ENCODE data around the gene SLC3A2.

Gene SLC3A2

DNA sequence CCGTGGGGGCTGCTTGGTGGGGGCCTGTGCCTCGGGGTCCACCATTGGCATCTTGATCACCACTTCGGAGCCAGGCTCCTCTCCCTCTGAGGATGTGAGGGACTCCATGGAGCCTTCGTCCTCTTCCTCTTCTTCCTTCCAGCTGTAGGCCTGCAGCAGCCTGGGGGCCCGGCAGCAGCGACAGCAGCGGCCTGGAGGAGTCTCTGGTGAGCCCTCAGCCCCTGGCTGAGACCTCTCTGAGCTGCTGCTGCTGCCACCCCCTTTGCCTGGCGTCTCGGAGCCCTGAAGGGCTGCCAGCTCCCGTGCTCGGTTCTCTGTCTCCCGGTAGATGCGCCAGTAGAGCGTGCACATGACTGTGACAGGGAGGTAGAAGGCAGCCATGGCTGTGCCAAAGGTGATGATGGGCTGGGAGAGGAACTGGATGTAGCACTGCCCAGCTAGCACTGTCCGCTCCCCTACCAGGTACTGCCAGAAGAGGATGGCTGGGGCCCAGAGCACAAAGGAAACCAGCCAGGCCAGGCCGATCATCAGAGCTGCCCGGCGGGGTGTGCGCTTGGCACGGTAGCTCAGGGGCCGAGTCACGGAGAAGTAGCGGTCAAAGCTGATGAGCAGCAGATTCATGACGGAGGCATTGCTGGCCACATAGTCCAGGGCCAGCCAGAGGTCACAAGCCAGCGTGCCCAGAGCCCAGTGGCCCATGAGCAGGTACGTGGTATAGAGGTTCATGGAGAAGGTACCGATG lies 29.6 kb downstream of the SLC3A2 start:
- DNase-seq (ENCODE audit: low read depth in 2 of 2): no peak

DNA sequence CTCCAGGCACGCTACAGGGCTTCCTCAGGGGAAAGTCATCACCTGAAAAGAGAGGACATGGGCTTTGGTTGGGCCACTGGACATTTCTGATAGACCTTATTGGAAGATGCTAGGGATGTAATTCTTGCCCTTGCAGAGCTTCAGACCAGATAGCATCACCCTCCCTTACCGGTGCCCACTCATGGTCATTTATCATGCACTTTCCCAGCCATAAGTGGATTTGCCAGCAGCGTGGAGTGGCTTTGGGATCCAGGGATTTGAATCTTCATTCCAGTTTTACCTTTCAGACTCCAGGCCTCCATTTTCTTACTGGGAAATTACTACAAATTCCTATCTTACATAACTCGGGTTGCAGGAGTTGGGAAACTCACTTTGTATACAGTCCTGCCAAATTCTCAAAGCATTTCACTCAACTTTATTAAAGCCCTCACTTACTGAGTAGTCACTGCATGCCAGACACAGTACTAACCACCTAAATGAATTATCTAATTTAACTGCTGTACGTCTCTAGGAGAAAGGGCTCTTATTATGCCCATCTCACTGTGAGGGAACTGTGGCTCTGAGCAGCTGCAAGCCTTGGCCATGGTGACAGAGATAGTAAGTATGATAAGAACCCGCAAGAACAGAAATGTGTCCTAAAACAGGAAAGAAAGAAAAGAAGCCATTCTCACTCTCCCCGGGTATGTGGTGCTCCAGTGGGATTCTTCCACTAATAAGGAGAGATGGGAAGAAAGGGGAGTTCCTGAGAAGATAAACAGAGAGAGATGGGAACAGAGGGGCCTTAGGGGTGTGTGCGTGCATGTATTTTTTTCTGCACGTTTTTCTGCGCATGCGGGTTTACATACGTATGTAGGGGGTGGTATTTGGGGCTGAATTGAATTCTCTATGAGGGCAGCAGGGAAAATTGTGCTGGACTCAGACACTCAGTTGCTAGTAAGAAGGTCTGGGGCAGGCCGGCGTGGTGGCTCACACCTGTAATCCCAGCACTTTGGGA lies 30.7 kb downstream of the SLC3A2 start:
- DNase-seq (ENCODE audit: low read depth in 2 of 2): no peak

DNA sequence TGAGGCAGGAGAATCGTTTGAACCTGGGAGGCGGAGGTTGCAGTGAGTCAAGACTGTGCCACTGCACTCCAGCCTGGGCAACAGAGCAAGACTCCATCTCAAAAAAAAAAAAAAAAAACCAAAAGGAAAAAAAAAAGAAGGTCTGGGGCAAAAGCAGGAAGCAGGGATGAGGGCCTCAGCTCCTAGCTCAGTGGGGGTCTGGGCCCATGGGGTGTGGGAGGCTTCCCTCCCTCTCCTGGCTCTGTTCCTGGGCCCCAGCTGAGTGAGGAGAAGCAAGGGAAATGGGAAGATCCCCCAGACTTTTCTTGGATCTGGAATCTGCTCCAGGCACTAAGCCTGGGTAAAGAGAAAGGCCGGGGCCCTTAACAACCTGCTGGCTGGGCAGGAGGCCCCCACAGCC lies 31.6 kb downstream of the SLC3A2 start:
- DNase-seq (ENCODE audit: low read depth in 2 of 2): no peak

DNA sequence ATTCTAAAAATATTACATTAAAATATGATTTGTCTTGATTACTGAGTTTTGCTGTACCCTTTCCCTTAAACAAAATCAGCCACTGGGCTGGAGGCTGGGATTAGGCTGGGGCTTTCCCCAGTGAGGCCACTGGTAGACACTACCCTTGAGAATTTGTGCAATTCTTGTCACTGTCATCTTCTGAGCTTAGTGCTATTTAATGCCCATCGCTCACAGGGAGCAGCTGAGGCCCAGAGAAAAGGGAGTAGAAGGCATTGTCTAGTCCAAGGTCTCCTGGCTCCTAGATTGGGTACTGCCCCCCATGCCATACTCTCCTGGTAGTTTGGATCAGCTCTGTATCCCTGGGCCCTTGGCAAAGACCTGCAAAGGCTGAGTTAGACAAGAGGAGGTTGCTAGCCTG lies 33.7 kb downstream of the SLC3A2 start:
- no peak for DNase-seq (ENCODE audit: low read depth in 2 of 2)

DNA sequence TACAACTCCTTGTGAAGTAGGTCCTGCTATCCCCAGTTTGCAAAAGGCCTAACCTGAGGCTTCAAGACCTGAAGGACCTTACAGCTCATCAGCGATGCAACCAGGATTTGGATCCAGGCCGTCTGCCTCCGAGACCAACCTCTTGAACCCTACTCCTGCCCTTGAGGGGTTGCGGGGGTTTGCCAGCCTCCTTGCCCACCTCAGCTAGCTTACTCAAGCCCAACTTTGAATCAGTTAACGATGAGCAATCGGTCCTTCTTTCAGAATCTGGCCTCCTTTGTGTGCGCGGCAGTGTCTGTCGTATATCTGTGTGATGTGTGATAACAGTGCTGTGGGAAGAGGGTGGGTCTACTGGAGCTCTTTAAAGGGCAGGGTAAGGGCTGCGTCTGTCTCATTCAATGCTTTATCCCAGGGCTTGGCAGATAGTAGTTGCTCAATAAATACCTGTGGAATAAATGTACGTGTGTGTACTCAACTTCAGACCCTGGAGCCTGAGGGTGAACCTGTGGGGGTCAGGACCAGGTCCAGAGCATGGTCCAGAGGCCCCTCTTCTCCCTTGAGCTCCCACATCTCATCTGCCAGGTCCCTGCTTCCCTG lies 37.3 kb downstream of the SLC3A2 start:
- DNase-seq (ENCODE audit: low read depth in 2 of 2): no peak

DNA sequence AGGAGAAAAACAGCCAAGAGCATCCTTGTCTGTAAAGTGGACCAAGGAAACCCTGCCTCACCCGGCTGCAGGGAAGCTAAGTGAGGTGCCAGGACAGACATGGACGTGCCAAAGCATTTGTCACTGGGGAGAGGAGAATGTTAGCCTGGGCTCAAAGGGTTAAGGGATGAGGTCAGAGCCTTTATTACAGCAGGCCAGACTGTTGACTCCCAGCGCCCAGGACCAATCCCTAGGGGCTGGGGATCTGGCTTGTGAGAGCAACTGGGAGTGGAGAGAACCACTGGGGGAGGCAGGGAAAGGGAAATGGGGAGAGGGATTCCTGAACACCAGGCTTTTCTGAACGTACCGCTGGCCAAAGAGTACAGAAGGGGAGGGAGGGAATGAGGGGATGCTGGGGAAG lies 37.8 kb downstream of the SLC3A2 start:
- no peak for DNase-seq (ENCODE audit: low read depth in 2 of 2)

DNA sequence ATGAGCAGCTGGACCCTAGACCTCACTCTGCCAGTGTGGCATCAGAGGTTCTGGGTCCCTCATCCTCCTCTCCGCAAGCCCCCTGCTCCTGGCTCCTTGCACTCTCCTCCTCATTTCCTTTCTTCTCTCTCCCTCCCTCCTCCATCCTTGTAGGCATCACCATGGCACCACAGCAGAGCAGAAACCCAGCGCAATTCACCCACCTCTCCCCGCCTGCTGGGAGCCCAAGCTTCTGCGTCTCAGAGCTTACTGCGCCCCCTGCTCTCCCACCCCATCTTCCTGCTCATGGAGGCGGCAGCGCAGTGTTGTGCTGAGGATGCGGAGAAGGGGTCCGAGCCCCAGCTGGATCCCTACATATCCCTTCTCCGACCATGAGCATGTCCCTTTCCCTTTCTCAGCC lies 38.8 kb downstream of the SLC3A2 start:
- no peak for DNase-seq (ENCODE audit: low read depth in 2 of 2)

DNA sequence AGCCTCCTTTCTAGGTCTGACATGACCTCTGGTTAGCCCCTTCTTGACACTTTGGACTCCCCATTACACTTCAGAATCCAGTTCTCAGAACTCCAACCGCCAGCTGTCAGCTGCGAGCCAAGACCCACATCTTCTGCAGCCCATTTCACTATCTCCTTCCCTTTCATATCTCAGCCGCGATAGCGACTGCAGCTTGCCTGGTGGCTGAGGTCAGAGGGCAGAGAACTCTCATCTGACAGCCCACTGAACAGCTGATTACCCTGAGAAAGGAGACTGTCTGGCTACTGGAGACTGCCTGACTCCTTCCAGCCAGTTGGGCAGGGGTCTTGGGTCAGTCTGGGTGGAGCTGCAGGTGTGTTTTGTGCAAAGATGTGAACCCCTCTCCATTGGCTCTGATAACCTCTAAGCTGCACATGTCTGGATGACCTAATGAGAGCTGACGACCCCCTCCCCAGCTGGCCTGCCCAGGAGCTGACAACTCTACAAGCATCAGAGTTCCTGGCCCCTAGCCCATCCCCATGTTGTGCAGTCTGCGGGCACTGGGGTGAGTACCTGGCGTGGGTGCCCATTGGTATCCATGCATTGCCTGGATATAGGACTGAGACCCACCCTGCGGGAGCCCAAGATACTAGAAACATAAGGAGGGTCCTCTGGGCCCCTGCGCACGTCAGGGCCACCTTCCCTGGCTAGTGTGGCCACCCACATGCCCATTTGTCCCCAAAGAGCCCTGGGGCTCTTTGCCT lies 39.4 kb downstream of the SLC3A2 start:
- DNase-seq (ENCODE audit: low read depth in 2 of 2): no peak

DNA sequence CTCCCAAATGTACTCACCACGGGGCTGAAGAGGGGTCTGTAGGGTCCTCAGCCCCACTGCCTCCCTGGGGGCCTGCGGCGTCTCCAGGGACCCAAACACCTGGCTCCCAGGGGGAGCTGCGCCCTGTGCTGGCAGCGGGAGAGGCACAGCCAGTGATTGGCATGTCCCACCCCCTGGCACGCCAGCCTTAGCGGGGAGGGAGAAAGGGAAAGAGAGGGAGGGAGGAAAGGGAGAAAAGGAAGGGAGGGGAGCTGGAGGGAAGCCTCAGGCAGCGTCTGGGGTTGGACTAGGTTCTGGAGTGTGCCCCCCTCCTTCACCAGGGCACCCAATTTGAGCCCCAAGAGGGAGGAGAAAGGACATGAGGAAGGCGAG lies 40.5 kb downstream of the SLC3A2 start, which contains the start of gene CHRM1:
CHRM1 (minus strand) TSS at position 163 of the 372 bp plus-strand sequence. CDS start 10,263 bp downstream, outside the sequence.
- DNase-seq (ENCODE audit: low read depth in 2 of 2): no peak

DNA sequence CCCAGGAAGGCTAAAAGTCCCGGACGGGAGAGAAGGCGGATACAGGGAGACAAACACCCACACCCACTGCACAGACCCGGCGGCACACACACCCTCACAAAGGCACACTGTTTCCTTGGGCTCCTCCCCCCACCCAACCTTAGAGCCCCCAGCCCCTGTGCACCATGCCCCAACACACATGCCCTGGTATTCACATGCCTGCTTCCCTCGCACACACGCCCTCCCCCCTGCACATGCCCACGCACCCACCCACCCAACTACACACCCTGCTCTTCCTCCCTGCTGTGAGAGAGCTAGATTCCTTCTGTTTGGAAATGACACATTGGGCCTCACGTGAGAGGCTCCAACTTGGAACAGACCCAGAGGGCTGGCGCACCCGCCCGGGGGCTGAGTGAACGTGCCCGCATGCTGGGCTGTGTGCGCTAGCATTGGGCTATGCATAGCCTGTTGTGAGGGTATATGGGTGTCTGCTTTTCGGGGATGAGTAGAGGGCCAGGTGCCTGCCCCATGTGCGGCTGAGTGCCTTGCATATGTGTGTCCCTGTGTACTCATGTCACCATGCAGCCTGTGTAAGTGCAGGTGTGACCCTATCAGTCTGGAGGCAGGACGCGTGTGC lies 41.0 kb downstream of the SLC3A2 start:
- no peak for DNase-seq (ENCODE audit: low read depth in 2 of 2)

DNA sequence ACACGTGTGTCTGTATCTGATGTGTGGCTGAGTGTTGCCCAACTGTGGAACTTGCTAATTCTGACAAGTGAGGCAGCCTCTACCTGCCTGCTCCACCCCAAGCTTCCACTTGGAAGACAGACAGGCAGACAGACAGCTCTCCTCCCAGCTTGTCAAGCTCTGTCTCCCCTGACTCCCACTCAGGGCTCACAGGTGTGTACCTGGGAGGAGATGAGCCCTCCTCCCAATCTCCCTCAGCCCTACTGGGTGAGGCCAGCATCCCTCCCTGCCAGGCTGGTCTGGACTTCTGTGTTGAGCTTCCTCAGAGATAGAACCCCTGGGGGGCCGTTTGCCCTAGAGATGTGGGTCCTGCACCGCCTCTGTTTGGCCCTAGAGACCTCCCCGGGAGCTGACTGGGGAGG lies 41.5 kb downstream of the SLC3A2 start:
- no peak for DNase-seq (ENCODE audit: low read depth in 2 of 2)

DNA sequence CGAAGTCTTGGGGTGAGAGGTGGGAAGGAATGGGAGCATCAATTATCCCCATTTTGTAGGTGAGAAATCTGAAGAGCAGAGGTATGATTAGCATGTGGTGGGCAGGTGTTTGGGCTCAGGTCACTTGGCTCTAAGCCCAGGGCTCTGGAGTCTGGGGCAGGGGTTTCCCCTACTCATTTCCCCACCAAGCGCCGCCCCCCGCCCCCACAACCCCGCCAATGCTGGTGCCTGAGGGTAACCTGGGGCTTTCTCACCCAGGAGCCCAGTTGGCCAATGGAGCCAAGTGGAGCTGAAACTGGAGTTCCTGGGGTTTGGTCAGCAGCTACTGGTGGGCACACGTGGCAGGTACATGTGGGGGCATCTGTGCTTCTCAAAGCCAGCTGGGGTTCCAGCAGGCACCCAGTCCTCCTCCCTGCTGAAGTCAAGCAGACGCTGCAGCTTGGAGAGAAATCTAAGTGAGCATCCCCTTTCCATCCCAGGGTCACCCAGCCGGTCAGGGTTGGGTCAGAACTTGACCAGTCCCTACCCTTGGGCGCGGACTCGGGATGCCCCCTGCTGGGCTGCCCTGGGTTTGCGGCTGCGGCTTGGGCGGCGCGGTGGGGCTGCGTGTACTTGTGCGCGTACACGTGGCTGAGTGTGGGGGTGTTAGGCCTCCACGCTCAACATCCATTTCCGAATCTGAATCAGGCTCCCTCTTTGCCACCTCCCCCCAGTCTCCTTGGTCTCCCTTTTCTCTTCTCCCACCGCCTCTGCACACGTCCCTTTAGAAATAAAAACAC lies 42.1 kb downstream of the SLC3A2 start:
- peak in 1 of 2 donors; percentile 42 for DNase-seq (ENCODE audit: low read depth in 2 of 2)

DNA sequence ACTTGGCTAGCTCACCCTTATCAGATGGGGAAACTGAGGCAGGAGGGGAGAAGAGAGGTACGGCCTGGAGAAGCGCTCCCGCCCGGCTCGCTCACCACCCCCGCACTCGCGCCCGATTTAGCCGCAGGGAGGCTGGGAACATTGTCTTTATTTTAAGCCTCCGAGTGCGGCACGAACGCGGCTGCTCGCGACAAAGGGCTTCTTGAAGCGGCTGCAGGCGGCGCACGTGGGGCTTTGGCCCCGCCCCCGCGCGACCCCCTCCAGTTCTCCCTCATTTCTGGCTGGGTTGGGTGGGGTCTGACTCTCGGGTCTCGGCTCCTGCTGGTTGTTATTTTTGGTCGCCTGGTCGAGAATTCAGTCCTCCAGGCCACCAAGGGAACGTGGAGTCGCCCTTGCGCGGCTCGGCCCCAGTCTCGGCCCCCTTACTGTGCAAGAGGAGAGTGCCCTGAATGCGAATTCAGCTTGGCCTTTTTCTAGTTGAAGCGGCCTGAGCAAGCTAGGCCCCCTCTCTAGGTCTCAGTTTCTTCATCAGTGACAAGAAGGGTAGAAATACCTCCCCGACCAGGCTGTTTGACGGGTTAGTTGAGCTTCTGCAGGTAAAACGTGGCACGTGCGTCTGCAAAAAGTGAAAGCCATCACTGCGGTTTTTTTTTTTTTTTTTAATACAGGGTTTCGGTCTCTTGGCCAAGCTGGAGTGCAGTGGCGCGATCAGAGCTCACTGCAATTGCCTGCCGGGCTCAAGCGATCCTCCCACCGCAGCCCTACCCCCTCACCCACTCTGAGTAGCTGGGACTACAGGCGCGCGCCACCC lies 43.1 kb downstream of the SLC3A2 start:
- no peak for DNase-seq (ENCODE audit: low read depth in 2 of 2)

DNA sequence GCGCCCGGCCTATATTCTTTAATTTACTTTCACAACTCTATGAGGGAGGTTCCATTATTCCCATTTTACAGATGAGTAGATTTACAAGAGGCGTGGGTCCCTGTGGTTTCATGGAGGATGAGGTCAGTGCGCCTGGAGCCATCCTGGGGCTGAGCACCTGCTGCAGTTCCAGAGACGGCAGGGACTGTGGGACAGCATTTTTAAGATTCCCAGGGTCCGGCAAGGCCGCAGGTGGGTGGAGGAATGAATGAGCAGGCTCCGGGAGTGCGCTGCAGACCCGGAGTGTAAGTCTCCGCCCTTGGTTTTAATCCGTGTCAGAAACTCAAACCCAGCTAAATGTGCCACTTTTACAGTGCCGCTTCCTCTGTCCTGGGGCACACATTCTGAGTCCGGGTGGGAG lies 44.6 kb downstream of the SLC3A2 start:
- no peak for DNase-seq (ENCODE audit: low read depth in 2 of 2)

DNA sequence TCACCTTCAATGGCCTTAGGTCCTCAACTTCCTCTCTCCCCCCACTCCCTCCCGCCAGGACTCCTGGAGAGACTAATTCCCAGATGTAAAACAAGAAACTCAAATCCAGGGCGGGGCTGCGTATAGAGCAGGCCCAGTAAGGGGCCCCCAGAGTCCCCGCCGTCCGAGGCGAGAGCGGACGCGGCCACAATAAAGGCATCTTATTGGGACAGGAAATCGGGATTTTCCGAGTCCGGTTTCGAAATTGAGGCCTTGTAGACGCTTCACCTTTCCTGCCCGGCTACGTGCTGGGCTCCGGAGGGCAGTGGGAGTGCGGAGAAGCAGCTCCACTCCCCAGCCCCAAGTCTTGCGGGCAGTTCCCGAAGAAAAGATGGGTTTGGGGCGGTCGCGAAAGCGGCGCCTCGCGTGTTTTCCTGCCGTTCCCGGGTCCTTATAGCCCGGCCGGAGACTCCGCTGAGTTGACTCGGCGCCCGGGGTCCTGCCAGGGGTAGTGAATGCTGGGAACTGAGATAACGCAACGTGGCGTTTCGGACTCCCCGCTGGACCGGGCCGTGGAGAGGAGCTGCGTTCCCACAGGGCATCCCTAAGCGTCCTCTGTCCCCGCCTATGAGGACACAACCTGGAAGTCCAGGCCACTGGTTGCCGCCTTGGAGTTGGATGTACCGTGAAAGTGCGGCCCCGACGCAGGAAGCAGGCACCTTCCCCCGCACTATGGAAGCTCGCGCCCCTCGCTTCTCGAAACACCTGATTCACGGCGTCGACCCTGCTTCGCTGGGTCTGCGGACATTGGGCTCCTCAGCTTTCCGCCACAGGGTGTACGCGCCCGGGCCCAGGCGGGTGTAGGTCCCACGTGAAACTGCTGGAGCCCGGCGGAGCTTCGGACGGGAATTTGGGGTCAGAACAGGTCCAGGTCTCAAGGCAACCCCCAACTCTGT lies 45.3 kb downstream of the SLC3A2 start:
- no peak for DNase-seq (ENCODE audit: low read depth in 2 of 2)

DNA sequence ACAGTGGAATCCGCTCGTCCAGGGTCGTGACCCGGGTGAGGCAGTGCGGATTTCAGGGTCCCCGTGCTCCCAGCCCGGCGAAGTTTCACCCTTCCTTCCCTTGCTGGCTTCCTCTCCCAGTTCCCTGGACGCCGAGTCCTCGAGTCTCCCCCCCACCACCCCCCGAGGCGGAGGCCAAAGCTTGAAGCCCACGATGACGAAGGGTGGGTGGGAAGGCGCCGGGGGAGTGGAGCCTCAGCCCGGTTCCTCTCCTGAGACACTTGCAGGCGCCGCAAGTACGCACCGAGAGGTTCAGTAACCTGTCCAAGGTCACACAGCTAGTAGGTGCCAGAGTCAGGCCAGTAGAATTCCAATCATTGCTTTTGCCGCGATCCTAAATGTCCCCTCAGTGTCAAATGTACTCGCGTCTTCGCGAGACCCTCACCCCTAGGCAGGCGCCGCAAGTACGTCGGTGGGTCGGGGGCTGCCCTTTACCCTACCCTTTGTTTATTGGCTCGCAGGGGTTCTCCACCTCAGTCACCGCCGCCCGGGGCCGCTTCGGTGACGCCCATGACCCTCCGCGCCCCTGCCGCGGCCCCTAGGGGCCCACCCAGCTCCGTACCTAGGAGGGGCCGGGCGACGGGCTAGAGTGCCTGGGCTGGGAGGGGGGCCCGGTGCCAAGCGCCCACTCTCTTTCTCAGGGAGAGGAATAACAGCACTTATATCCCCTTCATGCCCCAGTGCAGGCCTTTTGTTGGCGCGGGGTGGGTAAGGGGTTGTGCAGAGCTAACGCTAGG lies 46.2 kb downstream of the SLC3A2 start:
- no peak for DNase-seq (ENCODE audit: low read depth in 2 of 2)

DNA sequence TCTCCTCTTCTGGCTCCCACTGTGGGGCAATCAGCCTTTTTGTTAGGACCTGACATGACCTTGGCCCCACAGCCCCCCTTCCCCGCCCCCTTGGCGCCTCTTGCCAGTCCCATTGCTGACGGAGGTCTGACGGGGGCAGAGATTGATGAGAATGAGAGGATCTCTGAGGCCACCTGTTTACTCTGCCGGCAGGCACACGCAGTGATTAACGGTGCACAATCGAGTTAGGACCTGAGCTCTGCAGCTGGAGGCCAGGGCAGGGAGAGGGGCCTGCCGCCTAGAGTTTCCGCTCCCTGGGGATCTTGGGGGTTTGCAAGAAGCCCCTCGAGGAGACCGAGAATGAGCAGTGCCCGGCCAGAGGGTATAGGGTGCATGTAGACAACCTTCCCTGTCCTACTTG lies 47.3 kb downstream of the SLC3A2 start:
- no peak for DNase-seq (ENCODE audit: low read depth in 2 of 2)

DNA sequence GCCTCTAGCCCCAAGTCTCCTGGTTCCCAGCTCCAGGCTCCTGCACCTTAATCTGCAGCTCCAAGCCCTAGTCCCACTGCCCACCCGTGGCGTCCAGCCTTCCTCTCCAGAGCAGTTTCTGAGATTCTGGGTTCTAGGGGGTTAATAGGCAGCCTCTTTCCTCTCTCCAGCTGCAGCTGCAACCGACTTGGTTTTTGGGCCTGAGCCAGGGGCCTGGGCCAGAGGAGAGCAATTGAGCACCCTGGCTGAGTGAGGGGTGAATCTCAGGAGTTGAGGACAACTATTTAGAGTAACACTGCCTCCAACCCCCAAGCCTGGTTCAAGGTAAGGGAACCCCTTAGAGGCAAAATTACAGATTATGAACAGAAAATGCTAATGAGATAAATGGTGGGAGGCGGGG lies 49.5 kb downstream of the SLC3A2 start:
- DNase-seq (ENCODE audit: low read depth in 2 of 2): no peak
